22Rv1 (cell line): ENCODE data around the gene SEMA6B.

Experiments
- H3K27ac ChIP-seq: fragments of 450-650 bp; 2 replicates; pipeline ENCODE4 v1.5.1; 2017
- CTCF ChIP-seq: fragments of 450-650 bp; IDR thresholded peaks from 2 replicates; pipeline ENCODE4 v1.5.1; 2017; ENCODE audit warnings: mild to moderate bottlenecking
- ZFX ChIP-seq: fragments of 450-650 bp; IDR thresholded peaks from 2 replicates; pipeline ENCODE4 v1.6.1; 2017; ENCODE audit warnings: antibody characterized with exemption, borderline replicate concordance

The SEMA6B gene

DNA sequence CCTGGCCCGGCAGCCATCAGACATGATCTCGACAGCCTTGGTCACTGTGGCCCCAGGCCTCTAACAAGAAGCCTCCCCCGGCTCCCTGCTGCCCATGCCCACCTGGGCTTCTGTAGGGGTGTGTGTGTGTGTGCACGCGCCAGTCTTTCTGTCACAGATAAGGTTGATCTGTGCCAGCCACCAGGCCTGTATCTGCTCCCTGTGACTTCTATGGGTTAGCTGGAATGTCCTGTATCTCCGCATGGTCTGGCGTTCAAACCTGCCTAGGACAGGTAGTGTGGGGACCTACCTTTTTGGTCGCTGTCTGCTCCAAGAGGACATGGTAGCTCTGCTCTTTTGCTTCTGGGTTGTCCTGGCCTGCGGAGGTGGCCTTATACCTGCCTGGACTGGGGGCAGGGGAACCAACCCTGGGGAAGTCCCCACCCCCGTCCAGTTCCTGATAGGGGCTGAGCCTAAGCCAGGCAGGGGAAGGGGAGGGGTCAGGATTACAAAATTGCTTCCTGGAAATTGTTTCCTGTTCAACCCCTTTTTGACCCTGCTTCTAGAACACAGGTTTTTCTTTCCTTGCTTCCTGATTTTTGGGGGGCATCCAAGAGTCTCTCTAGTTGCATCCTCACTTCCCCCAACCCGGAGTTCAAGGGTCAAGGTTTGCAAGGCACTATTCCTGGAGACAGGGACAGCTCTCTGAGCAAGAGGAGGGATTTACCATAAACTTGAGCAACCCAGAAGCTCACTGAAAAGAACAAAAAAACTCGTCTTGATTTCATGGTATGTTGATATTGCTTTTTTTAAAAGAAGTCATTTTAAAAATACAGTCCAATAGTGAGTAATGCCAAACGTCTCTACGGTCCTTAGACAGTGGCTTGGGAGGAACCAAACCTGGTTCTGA is 19.5 kb downstream of the SEMA6B start, which contains the start of gene LRG1:
TSS of gene LRG1 (minus strand) at position 344 of the 889 bp plus-strand sequence. CDS start at position 321, 23 bp downstream.
- TF ChIP-seq CTCF (no peak), ZFX (no peak)
- no peak within 1 kb of the TSS for H3K27ac ChIP-seq

DNA sequence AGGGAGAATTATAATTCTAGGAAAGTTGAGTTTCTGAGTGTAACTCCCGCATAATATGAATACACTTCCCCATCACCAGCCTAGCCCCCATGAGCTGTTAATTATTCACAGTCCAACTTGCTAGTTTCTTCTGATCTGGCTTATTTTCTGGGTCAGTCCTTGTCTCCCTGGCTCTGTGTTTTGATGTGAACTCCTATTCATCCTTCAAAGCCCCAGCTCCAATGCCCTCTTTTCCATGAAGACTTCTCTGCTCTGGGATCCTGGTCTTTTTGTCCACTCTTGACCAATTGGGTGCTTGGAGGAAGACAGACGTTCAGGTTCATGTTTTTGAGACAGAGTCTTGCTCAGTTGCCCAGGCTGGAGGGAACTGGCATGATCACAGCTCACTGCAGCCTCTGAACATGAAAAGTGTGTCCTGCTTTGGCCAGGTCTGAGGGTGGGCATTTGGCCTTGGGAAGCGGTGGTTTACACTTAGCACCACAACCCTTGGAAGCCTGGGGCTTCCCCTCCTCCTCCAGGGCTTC is 20.3 kb downstream of the SEMA6B start:
- no peak overlapping the region for H3K27ac ChIP-seq
- no peak for TF ChIP-seq CTCF
- no peak for TF ChIP-seq ZFX

DNA sequence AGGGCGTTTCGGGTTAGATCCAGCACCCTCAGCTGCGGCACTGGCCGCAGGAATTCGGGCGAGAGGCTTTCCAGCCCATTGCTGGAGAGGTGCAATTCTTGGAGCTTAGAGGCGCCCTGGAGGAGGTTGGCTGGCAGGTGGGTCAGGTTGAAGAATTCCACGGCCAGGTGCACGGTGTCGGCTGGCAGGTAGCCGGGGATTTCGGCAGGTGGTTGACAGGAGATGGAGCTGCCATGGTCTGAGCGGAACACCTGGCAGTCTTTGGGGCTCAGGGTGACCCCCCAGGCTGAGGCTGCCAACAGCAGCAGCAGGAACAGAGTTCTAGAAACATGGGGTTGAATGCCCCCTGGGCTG is 20.9 kb downstream of the SEMA6B start:
- TF ChIP-seq ZFX: no peak
- no peak for TF ChIP-seq CTCF

GRCh38 chr19:4537953-4538600 is 21.4 kb downstream of the SEMA6B start:
- H3K27ac ChIP-seq: no peak overlapping the region
- TF ChIP-seq CTCF: no peak
- TF ChIP-seq ZFX: no peak

More for the DNA sequence above, 20.9 kb downstream of the SEMA6B start:
- no peak overlapping the region for H3K27ac ChIP-seq

- TF ChIP-seq ZFX (no peak), CTCF (no peak)
- H3K27ac ChIP-seq: peak overlapping the region; percentile 15; the same call in 1 of the 2 replicates
Measured at GRCh38 chr19:4536798-4537197, 22.7 kb downstream of the SEMA6B start.

- TF ChIP-seq ZFX: no peak
- TF ChIP-seq CTCF: no peak; the same call in 1 of the 2 replicates
- H3K27ac ChIP-seq: 0 out of 2 replicates have a peak within 1 kb of the TSS, but pooled peaks have one; percentile 15
Measured at GRCh38 chr19:4534836-4535658, 24.4 kb downstream of the SEMA6B start, which contains the start of gene PLIN5. Gene PLIN5, minus strand, starts transcription at chr19:4535224. Its CDS starts 1,150 bp downstream, at chr19:4534074.
